ENCODE measurements around the gene ERICH2.
A peak's percentile ranks its signal among the peaks of the same experiment; 100 is the strongest.

The ERICH2 gene

DNA sequence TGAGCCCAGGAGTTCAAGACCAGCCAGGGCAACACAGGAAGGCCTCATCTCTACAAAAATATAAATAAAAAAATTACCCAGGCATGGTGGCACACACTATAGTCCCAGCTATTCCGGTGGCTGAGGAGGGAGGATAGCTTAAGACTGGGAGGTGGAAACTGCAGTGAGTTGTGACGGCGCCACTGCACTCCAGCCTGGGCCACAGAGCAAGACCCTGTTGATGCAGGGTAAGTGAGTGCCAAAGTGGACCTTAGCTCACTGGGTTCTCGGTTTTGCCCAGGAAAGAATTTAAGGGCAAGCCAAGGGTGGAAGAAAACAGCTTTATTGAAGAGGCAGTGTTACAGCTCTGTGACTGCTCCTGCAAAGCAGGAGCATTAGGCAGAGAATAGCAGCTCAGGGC lies 6.9 kb upstream of the ERICH2 start:
- DNase-seq (ENCODE audit: low read depth in 2 of 2): no peak

DNA sequence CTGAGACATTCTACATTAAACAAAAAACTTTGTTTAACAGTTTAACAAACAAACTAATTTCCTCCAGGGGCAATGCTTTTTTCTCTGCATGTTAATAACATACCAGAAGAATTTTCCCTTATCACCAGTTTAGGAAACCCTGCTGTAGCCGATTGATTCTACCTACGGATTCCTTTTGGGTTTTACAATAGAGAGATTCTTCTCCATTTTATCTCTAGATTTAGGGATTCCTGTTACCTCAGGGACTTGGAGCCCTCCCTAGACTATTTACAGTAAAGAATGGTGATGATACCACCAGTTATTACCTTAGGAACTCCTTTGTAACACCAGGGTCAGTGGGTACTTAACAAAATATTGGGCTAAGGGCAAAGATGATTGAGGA lies 5.3 kb upstream of the ERICH2 start:
- DNase-seq (ENCODE audit: low read depth in 2 of 2): no peak

- no peak for DNase-seq (ENCODE audit: low read depth in 2 of 2)
These were observed 3.5 kb upstream of the ERICH2 start for GRCh38 chr2:170766693-170767092.

GRCh38 chr2:170770606-170771420 lies 635 bp downstream of the ERICH2 start:
- peak; percentile 53 to 58 for DNase-seq (ENCODE audit: low read depth in 2 of 2)

- DNase-seq (ENCODE audit: low read depth in 2 of 2): no peak
These were observed 1.3 kb downstream of the ERICH2 start for GRCh38 chr2:170771421-170771937.

DNA sequence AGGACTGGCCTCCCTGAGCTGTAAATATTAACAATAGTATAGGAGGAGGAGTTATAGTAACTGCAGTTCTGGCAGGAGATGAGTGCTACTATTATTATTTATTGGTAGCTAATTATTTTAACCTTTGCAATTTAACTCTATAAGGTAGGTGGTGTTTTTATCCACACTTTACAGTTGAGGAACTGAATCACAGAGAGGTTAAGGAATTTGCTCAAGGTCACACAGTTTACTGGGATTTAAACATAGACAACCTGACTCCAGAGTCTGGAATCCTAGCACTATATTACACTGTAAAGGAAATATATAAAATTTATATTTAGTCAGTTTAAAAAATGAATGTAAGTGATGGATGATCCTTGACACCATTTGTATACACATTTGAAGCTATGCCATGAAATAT lies 2.1 kb downstream of the ERICH2 start:
- DNase-seq (ENCODE audit: low read depth in 2 of 2): no peak

DNA sequence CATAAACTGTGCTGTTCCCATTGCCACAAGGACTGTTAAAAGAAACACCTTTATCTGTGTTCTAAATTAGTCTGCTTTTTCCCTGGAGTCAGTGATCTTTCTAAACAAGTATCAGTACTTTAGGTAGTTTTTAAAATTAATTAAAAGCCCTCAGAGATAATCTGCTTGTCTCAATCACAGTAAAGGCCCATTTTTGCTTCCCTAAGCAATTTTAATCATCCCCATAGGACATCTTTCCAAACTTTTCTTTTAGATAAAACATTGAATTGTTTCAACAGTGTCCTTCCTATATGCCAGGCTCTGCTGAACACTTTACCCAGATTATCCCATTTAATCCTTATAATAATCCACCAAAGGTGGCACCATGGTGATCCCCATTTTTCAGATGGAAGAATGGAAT lies 3.9 kb downstream of the ERICH2 start:
- DNase-seq (ENCODE audit: low read depth in 2 of 2): no peak

DNA sequence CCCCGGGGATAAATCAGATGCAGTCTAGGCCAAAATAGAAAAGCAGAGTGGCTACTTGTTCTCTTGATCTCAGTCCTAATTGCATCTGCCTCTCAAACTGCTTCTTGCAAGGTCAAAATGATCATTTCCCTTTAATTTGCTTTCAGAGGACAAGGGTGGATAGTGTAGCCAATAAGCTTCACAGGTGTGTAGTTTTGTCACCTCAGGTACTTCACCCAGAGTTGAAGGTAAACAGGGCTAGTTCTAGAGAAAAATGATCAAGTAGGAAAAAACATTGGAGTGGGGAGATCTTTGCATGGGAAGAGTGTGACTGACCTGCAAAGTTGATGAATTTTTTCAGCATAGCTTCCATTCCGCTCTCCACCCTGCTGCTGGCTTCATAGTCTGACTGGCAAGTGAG lies 8.7 kb downstream of the ERICH2 start:
- DNase-seq (ENCODE audit: low read depth in 2 of 2): no peak

- no peak for DNase-seq (ENCODE audit: low read depth in 2 of 2)
These were observed 9.1 kb downstream of the ERICH2 start for GRCh38 chr2:170779304-170779703.

DNA sequence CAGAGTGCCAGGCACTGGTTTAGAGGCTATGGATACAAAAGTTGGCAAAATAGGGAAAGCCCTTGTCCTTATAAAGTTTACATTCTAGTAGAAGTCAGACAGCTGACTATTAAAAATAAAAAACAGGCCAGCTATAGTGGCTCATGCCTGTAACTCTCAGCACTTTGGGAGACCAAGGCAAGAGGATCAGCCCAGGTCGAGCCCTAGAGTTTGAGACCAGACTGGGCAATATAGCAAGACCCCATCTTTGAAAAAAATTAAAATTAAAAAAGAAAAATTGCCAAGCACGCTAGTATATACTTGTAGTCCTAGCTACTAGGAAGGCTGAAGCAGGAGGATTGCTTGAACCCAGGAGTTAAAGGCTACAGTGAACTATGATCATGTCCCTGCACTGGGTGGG lies 12.5 kb downstream of the ERICH2 start:
- no peak for DNase-seq (ENCODE audit: low read depth in 2 of 2)

GRCh38 chr2:170783549-170783948 lies 13.4 kb downstream of the ERICH2 start:
- DNase-seq (ENCODE audit: low read depth in 2 of 2): no peak

DNA sequence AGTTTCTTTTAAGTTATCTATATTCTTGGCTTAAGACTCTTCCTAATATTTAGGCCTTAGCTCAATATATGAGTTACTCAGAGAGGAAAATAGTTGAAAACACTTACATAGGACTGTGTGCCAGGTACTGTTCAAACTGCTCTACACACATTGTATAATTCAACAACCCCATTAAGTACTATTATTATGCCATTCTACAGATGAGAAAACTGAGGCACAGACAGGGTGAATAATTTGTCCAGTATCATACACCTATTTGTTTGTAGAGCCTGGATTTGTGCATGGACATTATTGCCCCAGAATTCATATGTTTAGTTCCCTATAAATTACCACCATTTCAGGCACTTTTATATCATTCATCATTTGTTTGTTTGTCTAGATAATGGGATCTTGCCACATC lies 28.8 kb downstream of the ERICH2 start:
- no peak for DNase-seq (ENCODE audit: low read depth in 2 of 2)

DNA sequence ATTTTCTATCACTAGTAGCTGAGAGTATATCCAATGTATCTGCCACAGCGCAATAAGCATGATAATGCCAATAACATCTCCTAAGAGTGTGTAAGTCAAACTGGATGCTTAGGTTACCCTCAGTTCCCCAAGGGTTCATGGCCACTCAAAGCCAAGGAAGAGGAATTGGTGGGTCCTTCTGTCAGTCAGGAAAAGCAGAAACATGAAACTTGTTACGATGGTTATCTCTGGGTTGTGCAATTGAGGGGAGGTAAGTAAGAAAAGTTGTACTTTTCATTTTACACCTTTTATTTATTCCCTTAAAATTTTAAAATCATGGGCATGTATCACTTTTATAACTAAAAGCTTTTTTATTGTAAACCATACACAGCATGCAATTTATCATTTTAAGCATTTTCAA lies 36.4 kb downstream of the ERICH2 start:
- no peak for DNase-seq (ENCODE audit: low read depth in 2 of 2)

DNA sequence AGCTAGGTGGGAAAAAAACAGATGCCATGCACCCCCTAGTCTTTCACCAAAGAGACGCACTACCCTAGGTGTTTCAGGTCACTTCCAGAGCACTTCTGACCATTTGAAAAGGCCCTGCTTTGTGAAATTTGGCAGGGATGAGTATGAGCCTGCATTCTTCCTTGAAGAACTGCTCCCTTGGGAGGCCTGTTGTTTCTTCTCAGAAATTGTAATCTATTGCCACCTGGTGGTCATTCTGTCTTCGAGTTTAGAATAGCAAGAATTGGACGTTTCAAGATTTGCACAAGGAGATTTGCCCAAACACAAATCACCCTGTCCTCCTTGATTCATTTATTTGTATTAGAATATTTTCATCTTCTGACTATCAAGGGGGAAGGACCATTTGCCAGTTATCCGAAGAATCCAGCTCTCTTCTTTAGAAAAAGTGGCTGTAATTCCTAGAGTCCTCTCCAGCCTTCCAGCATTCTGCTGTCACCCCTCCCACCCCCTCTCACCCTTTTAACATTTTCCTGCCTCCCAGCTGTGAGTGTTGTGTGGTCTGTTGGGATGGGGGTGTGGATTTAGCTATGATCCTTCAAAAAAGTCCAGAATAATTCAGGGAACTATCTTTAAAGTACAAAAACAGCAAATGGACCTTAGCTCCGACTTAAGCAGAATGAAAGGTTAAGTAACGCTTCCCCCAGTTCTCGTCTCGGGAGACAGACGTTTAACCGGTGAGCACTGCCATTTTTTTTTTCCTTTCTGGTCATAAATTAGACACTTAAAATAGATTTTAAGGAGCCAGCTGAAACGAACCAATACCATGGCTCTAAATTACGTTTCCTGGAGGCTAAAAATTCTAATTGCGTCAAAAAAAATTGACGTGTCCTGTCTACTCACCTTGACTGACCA lies 42.8 kb downstream of the ERICH2 start:
- no peak for DNase-seq (ENCODE audit: low read depth in 2 of 2)

- DNase-seq (ENCODE audit: low read depth in 2 of 2): no peak
These were observed 43.7 kb downstream of the ERICH2 start for GRCh38 chr2:170813611-170814532.

GRCh38 chr2:170814533-170815230 lies 44.5 kb downstream of the ERICH2 start:
- DNase-seq (ENCODE audit: low read depth in 2 of 2): no peak

- DNase-seq (ENCODE audit: low read depth in 2 of 2): no peak
These were observed 45.1 kb downstream of the ERICH2 start for GRCh38 chr2:170815311-170815710.

- DNase-seq (ENCODE audit: low read depth in 2 of 2): peak; percentile 54 to 64
These were observed 45.7 kb downstream of the ERICH2 start for GRCh38 chr2:170815746-170816503.

DNA sequence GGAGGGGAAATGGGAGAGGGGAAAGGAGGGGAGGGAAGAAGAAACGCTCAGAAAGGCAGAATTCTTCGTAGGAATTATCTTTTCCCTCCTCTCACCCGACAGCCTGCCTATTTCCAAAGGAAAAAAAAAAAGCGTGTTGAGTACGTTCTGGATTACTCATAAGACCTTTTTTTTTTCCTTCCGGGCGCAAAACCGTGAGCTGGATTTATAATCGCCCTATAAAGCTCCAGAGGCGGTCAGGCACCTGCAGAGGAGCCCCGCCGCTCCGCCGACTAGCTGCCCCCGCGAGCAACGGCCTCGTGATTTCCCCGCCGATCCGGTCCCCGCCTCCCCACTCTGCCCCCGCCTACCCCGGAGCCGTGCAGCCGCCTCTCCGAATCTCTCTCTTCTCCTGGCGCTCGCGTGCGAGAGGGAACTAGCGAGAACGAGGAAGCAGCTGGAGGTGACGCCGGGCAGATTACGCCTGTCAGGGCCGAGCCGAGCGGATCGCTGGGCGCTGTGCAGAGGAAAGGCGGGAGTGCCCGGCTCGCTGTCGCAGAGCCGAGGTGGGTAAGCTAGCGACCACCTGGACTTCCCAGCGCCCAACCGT lies 46.4 kb downstream of the ERICH2 start, which contains the start of gene GAD1:
TSS of gene GAD1 (plus strand) at position 384 of the 589 bp plus-strand sequence. CDS start 1,705 bp downstream, outside the sequence.
- peak; percentile 54 to 65 for DNase-seq (ENCODE audit: low read depth in 2 of 2)
